Measurements from ENCODE around the gene PARS2.

Gene PARS2

GRCh38 chr1:54751426-54751825 lies 12.9 kb downstream of the PARS2 start:
- H3K9me3 ChIP-seq (ENCODE audit: severe bottlenecking), result no peaks in the 10 kb centered on the region
- no peak overlapping the region for H3K4me3 ChIP-seq (ENCODE audit: severe bottlenecking)
- H3K4me1 ChIP-seq (ENCODE audit: insufficient read depth, poor library complexity, severe bottlenecking), result no peaks in the 10 kb centered on the region
- DNase-seq (ENCODE audit: low spot score), result no peak
- no peak for TF ChIP-seq CTCF (IDR thresholded peaks at IDR 0.05; ENCODE audit: poor library complexity, severe bottlenecking)
- H3K36me3 ChIP-seq (ENCODE audit: low read depth), result no peaks in the 10 kb centered on the region
- ATAC-seq (ENCODE audit: low read depth), result no peak
- no peak overlapping the region for H3K27ac ChIP-seq (ENCODE audit: poor library complexity, severe bottlenecking)
- H3K27me3 ChIP-seq (ENCODE audit: insufficient read depth, poor library complexity, severe bottlenecking), result no peaks in the 10 kb centered on the region

GRCh38 chr1:54750596-54750995 lies 13.7 kb downstream of the PARS2 start:
- no peak for ATAC-seq (ENCODE audit: low read depth)
- no peak for TF ChIP-seq CTCF (IDR thresholded peaks at IDR 0.05; ENCODE audit: poor library complexity, severe bottlenecking)
- H3K36me3 ChIP-seq (ENCODE audit: low read depth), result no peaks in the 10 kb centered on the region
- H3K4me1 ChIP-seq (ENCODE audit: insufficient read depth, poor library complexity, severe bottlenecking), result no peaks in the 10 kb centered on the region
- no peaks in the 10 kb centered on the region for H3K27me3 ChIP-seq (ENCODE audit: insufficient read depth, poor library complexity, severe bottlenecking)
- no peak overlapping the region for H3K4me3 ChIP-seq (ENCODE audit: severe bottlenecking)
- DNase-seq (ENCODE audit: low spot score), result no peak
- no peaks in the 10 kb centered on the region for H3K9me3 ChIP-seq (ENCODE audit: severe bottlenecking)
- no peak overlapping the region for H3K27ac ChIP-seq (ENCODE audit: poor library complexity, severe bottlenecking)

GRCh38 chr1:54748094-54748835 lies 16.1 kb downstream of the PARS2 start:
- TF ChIP-seq CTCF (IDR thresholded peaks at IDR 0.05; ENCODE audit: poor library complexity, severe bottlenecking), result no peak
- no peak overlapping the region for H3K4me3 ChIP-seq (ENCODE audit: severe bottlenecking)
- no peak for ATAC-seq (ENCODE audit: low read depth)

GRCh38 chr1:54745864-54746263 lies 18.5 kb downstream of the PARS2 start:
- Histone ChIP-seq H3K4me1 (ENCODE audit: insufficient read depth, poor library complexity, severe bottlenecking) (no peaks in the 10 kb centered on the region), H3K4me3 (ENCODE audit: severe bottlenecking) (no peak overlapping the region), H3K9me3 (ENCODE audit: severe bottlenecking) (no peaks in the 10 kb centered on the region), H3K27me3 (ENCODE audit: insufficient read depth, poor library complexity, severe bottlenecking) (no peaks in the 10 kb centered on the region), H3K27ac (ENCODE audit: poor library complexity, severe bottlenecking) (no peak overlapping the region), H3K36me3 (ENCODE audit: low read depth) (peaks cover 13% of the 10 kb centered on the region)
- TF ChIP-seq CTCF (IDR thresholded peaks at IDR 0.05; ENCODE audit: poor library complexity, severe bottlenecking), result no peak
- no peak for ATAC-seq (ENCODE audit: low read depth)
- no peak for DNase-seq (ENCODE audit: low spot score)

More at GRCh38 chr1:54748094-54748835, 16.1 kb downstream of the PARS2 start:
- Histone ChIP-seq H3K27me3 (ENCODE audit: insufficient read depth, poor library complexity, severe bottlenecking) (no peaks in the 10 kb centered on the region), H3K27ac (ENCODE audit: poor library complexity, severe bottlenecking) (no peak overlapping the region), H3K4me1 (ENCODE audit: insufficient read depth, poor library complexity, severe bottlenecking) (no peaks in the 10 kb centered on the region), H3K9me3 (ENCODE audit: severe bottlenecking) (no peaks in the 10 kb centered on the region), H3K36me3 (ENCODE audit: low read depth) (no peaks in the 10 kb centered on the region)
- no peak for DNase-seq (ENCODE audit: low spot score)

- Histone ChIP-seq H3K4me1 (ENCODE audit: insufficient read depth, poor library complexity, severe bottlenecking) (no peaks in the 10 kb centered on the region), H3K36me3 (ENCODE audit: low read depth) (peaks cover 18% of the 10 kb centered on the region), H3K27ac (ENCODE audit: poor library complexity, severe bottlenecking) (no peak overlapping the region), H3K27me3 (ENCODE audit: insufficient read depth, poor library complexity, severe bottlenecking) (no peaks in the 10 kb centered on the region), H3K9me3 (ENCODE audit: severe bottlenecking) (no peaks in the 10 kb centered on the region), H3K4me3 (ENCODE audit: severe bottlenecking) (no peak overlapping the region)
- ATAC-seq (ENCODE audit: low read depth) (peak; percentile 16; the same call in 1 of the 3 replicates), DNase-seq (ENCODE audit: low spot score) (no peak)
- no peak for TF ChIP-seq CTCF (IDR thresholded peaks at IDR 0.05; ENCODE audit: poor library complexity, severe bottlenecking)
Observed at GRCh38 chr1:54745274-54745673, 19.0 kb downstream of the PARS2 start.

Measured in RWPE2 (cell line).